BJ (cell line): ENCODE data around the gene RAD51AP2. TPM values are rescaled to one million over a fixed set of nuclear protein-coding genes. Genes with fewer than 3 reads are reported as not detected.

Experiments used
- CTCF ChIA-PET: fragments of 350-600 bp; formaldehyde crosslinking; extraction: SDS; loops from one replicate; lab custom pipeline; 2021; ENCODE audit warnings: antibody characterized with exemption, inconsistent platforms; lab: Yijun Ruan, JAX
- POLR2A ChIA-PET: fragments of 300-600 bp; sonication (Branson Sonifier 250); formaldehyde crosslinking; extraction: SDS; loops from one replicate; lab custom pipeline; 2021; ENCODE audit warnings: antibody characterized with exemption; lab: Charles Lee
- DNase-seq: peaks from one replicate; pipeline ENCODE4 v3.0.0-alpha.2; 2011; ENCODE audit warnings: low read depth
- H3K27me3 ChIP-seq: 2 replicates; pipeline ENCODE4 v1.6.0; 2011; ENCODE audit warnings: low read length; ENCODE audit not compliant: control insufficient read depth, insufficient read depth
- H3K36me3 ChIP-seq: 2 replicates; pipeline ENCODE4 v1.5.1; 2011; ENCODE audit warnings: low read length; ENCODE audit not compliant: control insufficient read depth, insufficient read depth
- H3K4me3 ChIP-seq: 2 replicates; pipeline ENCODE4 v1.5.1; 2011; ENCODE audit warnings: low read depth, mild to moderate bottlenecking, control low read depth, low read length
- polyA plus RNA-seq: library from polyadenylated mRNA; depleted of rRNA; stranded (reverse); fragments of >200 nt; gene quantifications from 2 replicates; pipeline ENCODE4 v1.2.3, GENCODE V29; 2011
- TF ChIP-seq, protein P1 (sequence below): IDR thresholded peaks from 2 replicates; pipeline ENCODE4 v1.5.1; 2011; ENCODE audit warnings: low read depth, mild to moderate bottlenecking, control low read depth, inconsistent platforms, low read length, moderate library complexity; ENCODE audit not compliant: insufficient read depth

Gene RAD51AP2
- polyA plus RNA-seq, 1 experiment: not detected

DNA sequence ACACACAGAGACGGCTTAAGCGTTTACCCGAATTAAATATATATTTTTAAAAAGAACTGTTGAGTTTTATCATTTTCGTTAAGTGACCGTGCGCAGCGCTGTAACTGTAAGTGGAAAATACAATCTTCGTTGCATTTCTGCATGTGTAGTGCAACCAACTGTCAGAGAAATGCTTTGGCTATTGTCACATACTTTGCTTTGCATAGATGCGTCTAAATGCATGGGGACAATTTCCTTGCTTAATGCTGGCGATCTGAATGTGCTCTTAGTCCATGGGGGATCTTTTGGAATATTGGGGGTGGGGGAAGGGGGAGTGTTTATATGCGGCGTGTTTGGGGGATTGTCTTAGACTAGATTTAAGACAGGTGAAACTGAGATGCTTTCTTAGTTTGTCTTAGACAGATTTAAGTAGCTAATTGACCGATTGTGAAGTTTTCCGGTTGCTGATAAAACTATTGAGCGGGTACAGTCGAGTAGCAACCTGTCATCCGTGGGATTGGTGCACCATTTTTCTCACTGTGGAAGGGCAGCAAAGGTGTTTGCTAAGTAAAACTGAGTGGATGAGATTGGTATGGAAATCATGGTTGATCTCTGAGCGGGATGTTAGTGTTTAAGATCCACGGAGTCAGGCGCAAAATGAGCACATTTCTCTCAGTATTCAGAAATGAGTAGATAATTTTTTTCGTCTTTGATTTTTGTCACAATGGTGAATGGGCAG is 22.7 kb upstream of the RAD51AP2 start:
- ChIA-PET CTCF (interaction anchor here (1.1 kb wide), 1 partner anchor 130 kb away, joined by 3 read pairs; no protein-coding TSS in a partner anchor), POLR2A (no interaction called here)

DNA sequence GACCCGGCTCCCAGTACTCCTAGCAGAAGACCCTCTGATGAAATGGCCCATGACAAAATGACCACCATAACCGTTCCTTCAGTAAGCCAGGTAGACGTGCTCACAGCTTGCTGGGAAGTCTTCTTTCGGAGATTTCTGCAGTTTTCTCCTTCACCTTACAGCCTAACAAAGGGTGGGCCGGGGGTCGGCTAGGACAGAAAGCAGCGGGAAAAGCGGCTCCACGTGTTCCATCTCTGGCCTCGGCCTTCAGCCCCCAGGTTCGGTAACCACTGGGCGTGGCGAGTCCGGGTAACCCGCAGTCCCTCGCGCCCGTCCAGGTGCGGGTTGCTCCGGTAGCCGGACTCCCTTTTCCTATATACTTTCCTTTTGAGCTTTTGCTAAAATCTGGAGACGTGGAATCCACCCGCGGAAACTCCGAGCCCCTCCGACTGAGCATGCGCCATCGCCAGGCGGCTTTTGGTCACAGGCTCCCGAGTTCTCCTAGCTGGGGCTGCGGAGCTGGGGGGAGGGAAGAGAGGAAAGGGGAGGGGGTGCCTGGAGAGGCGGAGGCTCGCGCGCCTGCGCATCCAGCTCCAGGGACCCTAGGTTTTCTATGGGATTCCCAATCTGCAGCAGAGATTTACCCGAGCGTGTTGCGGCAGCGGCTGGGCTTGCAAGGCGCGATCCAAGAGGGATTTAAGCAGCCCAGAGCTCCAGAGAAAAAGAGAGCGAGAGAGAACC is 22.0 kb upstream of the RAD51AP2 start, which contains the start of gene VSNL1:
Gene VSNL1 (plus strand): TSS at position 604 of the 720 bp plus-strand sequence. CDS start 51,379 bp downstream, outside the sequence.
- Histone ChIP-seq H3K36me3 (no peaks in the 10 kb centered on the region), H3K4me3 (peak within 1 kb of the TSS; percentile 32), H3K27me3 (peaks cover 27% of the 10 kb centered on the region)
- POLR2A ChIA-PET: no interaction called here
- no peak for DNase-seq
- TF ChIP-seq, protein P1, sequence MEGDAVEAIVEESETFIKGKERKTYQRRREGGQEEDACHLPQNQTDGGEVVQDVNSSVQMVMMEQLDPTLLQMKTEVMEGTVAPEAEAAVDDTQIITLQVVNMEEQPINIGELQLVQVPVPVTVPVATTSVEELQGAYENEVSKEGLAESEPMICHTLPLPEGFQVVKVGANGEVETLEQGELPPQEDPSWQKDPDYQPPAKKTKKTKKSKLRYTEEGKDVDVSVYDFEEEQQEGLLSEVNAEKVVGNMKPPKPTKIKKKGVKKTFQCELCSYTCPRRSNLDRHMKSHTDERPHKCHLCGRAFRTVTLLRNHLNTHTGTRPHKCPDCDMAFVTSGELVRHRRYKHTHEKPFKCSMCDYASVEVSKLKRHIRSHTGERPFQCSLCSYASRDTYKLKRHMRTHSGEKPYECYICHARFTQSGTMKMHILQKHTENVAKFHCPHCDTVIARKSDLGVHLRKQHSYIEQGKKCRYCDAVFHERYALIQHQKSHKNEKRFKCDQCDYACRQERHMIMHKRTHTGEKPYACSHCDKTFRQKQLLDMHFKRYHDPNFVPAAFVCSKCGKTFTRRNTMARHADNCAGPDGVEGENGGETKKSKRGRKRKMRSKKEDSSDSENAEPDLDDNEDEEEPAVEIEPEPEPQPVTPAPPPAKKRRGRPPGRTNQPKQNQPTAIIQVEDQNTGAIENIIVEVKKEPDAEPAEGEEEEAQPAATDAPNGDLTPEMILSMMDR: no peak
- CTCF ChIA-PET: interaction anchor here (1.1 kb wide), 1 partner anchor 131 kb away, joined by 3 read pairs; no protein-coding TSS in a partner anchor

More for the DNA sequence above, 22.7 kb upstream of the RAD51AP2 start:
- H3K4me3 ChIP-seq: peak overlapping the region; percentile 32; the same call in 1 of the 2 replicates
- H3K27me3 ChIP-seq: peaks cover 27% of the 10 kb centered on the region
- H3K36me3 ChIP-seq: no peaks in the 10 kb centered on the region
- no peak for DNase-seq
- TF ChIP-seq, protein P1: no peak

DNA sequence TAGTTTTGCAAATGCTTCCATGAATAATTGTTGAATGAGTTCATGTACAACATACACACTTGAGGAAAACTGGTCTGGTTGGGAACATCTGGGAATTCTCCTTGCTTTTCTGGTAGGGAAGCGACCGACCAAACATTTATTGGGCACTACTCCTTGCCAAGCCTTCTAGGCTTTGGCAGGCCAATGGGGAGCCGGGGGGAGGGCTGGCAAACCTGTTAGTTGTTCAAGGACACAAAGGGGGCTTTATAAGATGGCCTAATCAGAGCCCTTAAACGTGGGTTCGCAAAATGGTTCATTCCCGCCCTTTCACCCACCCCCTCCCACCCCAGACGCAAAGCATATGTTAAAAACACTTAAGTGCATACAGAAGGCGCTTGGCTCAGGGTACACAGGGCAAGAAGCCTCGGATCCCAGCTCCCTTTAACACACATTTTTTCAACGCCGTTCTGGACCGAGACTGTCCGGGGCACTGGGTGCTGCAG is 21.4 kb upstream of the RAD51AP2 start:
- ChIA-PET POLR2A (no interaction called here), CTCF (no interaction called here)
- no peaks in the 10 kb centered on the region for H3K36me3 ChIP-seq
- peaks cover 27% of the 10 kb centered on the region for H3K27me3 ChIP-seq
- TF ChIP-seq, protein P1: no peak
- DNase-seq: no peak
- no peak overlapping the region for H3K4me3 ChIP-seq

DNA sequence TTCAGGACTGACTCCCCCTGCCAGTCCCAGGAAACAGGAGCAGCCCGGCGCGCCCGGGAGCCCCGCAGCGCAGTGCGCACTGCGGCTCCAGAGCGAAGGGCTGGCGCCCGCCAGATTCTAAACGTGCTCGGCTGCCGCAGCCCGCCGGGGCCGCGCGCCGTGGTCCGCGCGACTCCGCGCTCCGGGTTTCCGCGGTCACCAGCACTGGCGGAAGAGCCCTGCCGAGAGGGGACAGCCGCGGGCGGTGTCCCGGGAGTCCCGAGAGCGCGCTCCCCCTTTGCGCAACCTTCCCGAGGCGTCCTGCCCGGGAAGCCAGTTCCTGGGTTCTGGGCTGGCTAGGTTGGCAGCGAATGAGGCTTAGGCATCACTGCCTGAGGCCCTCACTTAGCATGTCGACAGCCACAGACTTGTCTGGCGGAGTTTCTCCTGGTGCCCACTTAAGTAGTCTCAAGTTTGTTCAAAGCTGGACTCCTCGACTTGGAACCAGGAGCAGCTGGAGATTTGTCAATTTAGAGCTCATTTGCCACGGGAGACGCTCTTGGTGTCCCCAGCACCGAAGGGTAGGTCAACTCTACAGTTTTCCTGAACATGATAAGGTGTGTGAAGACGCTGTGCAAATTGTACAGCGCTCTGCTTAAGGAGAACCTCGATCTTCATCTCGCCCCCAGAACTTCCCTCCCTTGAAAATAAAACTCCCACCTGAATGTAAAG is 20.8 kb upstream of the RAD51AP2 start:
- H3K4me3 ChIP-seq: peak overlapping the region; percentile 9
- TF ChIP-seq, protein P1: no peak
- CTCF ChIA-PET: interaction anchor here (1.0 kb wide), 1 partner anchor 15 kb away, joined by 3 read pairs; no protein-coding TSS in a partner anchor
- no peak for DNase-seq
- H3K27me3 ChIP-seq: peaks cover 27% of the 10 kb centered on the region
- no peaks in the 10 kb centered on the region for H3K36me3 ChIP-seq
- POLR2A ChIA-PET: no interaction called here
